ENCODE measurements around the gene CABP1. TPM values are rescaled to one million over a fixed set of nuclear protein-coding genes. Genes with fewer than 3 reads are reported as not detected.

The CABP1 gene
- total and polyA plus RNA-seq, 4 donors = 0.13 to 0.63 (median 0.48) TPM

GRCh38 chr12:120706029-120706428, 65.6 kb downstream of the CABP1 start:
- peaks cover 0 to 12% (median 4%) of the 10 kb centered on the region in 5 donors for H3K4me1 ChIP-seq (ENCODE audit: control insufficient read depth in 5 of 5, insufficient read depth in 5 of 5, low read length in 5 of 5)
- TF ChIP-seq CTCF (IDR thresholded peaks at IDR 0.05; ENCODE audit: control extremely low read depth, extremely low read depth) = no peak
- 62 to 79% methylated on average over 5 of the region's 5 CpGs for WGBS, 2 donors

GRCh38 chr12:120708651-120709050, 68.2 kb downstream of the CABP1 start:
- Histone ChIP-seq H3K27me3 (ENCODE audit: control insufficient read depth in 3 of 3, insufficient read depth in 3 of 3, low read length in 2 of 3) (no peaks in the 10 kb centered on the region), H3K27ac (ENCODE audit: low read depth in 1 of 2, low read length in 1 of 2) (no peak overlapping the region), H3K9me3 (ENCODE audit: control insufficient read depth in 4 of 4, insufficient read depth in 3 of 4, low read length in 3 of 4) (peaks cover 0 to 3% (median 0%) of the 10 kb centered on the region in 4 donors), H3K9ac (ENCODE audit: insufficient read depth in 1 of 2, low read length in 2 of 2) (no peak overlapping the region), H3K4me1 (ENCODE audit: control insufficient read depth in 5 of 5, insufficient read depth in 5 of 5, low read length in 5 of 5) (peaks cover 4 to 32% (median 7%) of the 10 kb centered on the region in 5 donors), H3K36me3 (ENCODE audit: control insufficient read depth in 4 of 4, insufficient read depth in 4 of 4, low read length in 4 of 4) (peaks cover 0 to 5% (median 3%) of the 10 kb centered on the region in 4 donors), H3K4me3 (no peak overlapping the region)
- WGBS, 2 donors = 71 to 73% methylated on average over 4 of the region's 4 CpGs
- TF ChIP-seq CTCF (IDR thresholded peaks at IDR 0.05; ENCODE audit: control extremely low read depth, extremely low read depth) = no peak
- ATAC-seq (ENCODE audit: insufficient read depth, low FRiP score) = no peak
- DNase-seq = no peak

More at GRCh38 chr12:120706029-120706428, 65.6 kb downstream of the CABP1 start:
- DNase-seq (no peak), ATAC-seq (ENCODE audit: insufficient read depth, low FRiP score) (no peak)
- H3K9ac ChIP-seq (ENCODE audit: insufficient read depth in 1 of 2, low read length in 2 of 2) = no peak overlapping the region
- H3K9me3 ChIP-seq (ENCODE audit: control insufficient read depth in 4 of 4, insufficient read depth in 3 of 4, low read length in 3 of 4) = peaks cover 0 to 3% (median 0%) of the 10 kb centered on the region in 4 donors
- H3K27me3 ChIP-seq (ENCODE audit: control insufficient read depth in 3 of 3, insufficient read depth in 3 of 3, low read length in 2 of 3) = no peaks in the 10 kb centered on the region
- H3K4me3 ChIP-seq = no peak overlapping the region
- no peak overlapping the region for H3K27ac ChIP-seq (ENCODE audit: low read depth in 1 of 2, low read length in 1 of 2)
- H3K36me3 ChIP-seq (ENCODE audit: control insufficient read depth in 4 of 4, insufficient read depth in 4 of 4, low read length in 4 of 4) = peaks cover 0 to 13% (median 7%) of the 10 kb centered on the region in 4 donors

GRCh38 chr12:120710031-120710804, 69.8 kb downstream of the CABP1 start, which contains the start of gene UNC119B:
UNC119B (plus strand) TSS chr12:120710458; CDS start chr12:120710475, 17 bp downstream.
- TF ChIP-seq CTCF (IDR thresholded peaks at IDR 0.05; ENCODE audit: control extremely low read depth, extremely low read depth) = no peak
- H3K4me1 ChIP-seq (ENCODE audit: control insufficient read depth in 5 of 5, insufficient read depth in 5 of 5, low read length in 5 of 5) = peaks cover 4 to 37% (median 7%) of the 10 kb centered on the region in 5 donors
- WGBS, 2 donors = 1 to 2% methylated on average over 32 to 76 of the region's 76 CpGs

More at GRCh38 chr12:120710031-120710804, 69.8 kb downstream of the CABP1 start, which contains the start of gene UNC119B:
- Histone ChIP-seq H3K4me3 (peak within 1 kb of the TSS; percentile 70), H3K9ac (ENCODE audit: insufficient read depth in 1 of 2, low read length in 2 of 2) (peak within 1 kb of the TSS; percentile 46 to 61), H3K9me3 (ENCODE audit: control insufficient read depth in 4 of 4, insufficient read depth in 3 of 4, low read length in 3 of 4) (peaks cover 0 to 3% (median 0%) of the 10 kb centered on the region in 4 donors), H3K27ac (ENCODE audit: low read depth in 1 of 2, low read length in 1 of 2) (peak within 1 kb of the TSS; percentile 78 to 92), H3K36me3 (ENCODE audit: control insufficient read depth in 4 of 4, insufficient read depth in 4 of 4, low read length in 4 of 4) (peaks cover 0 to 19% (median 8%) of the 10 kb centered on the region in 4 donors), H3K27me3 (ENCODE audit: control insufficient read depth in 3 of 3, insufficient read depth in 3 of 3, low read length in 2 of 3) (no peaks in the 10 kb centered on the region)
- peak; percentile 70 to 78 (median 75) for DNase-seq
- ATAC-seq (ENCODE audit: insufficient read depth, low FRiP score) = peak; percentile 88

All from lung (tissue), 12 donors.